ENCODE results near the gene KRTAP9-3.
"Not testable (repeated sequence)": the region's sequence is repeated elsewhere in the genome, so short reads cannot be mapped to it uniquely, and the experiment has no call there.

The KRTAP9-3 gene

GRCh38 chr17:41251261-41251660, 19.0 kb downstream of the KRTAP9-3 start:
- no peak for DNase-seq (ENCODE audit: low read depth)

DNA sequence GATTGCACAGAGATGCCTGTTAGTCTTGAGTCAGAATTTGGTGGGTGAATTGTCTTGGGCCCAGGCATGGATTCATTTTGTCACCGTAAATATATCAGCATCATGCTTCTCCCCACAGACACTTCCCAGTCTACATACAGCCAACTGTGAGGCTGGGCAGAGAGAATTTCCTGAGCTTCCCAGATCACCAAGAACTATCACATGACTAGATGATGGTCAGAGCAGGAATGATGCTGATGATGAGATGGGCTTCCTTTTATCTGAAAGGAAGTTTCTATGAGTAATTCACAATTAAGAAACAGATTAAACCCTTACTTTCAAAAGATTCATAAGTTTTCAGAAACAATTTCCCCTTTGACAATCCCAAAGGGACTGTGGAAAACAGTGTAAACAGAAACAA, 22.6 kb downstream of the KRTAP9-3 start:
- no peak for DNase-seq (ENCODE audit: low read depth)

- DNase-seq (ENCODE audit: low read depth) = not testable (repeated sequence)
Measured at GRCh38 chr17:41255381-41256290, 23.4 kb downstream of the KRTAP9-3 start, which contains the start of gene KRTAP9-9. Gene KRTAP9-9, plus strand, starts transcription at chr17:41255384.

DNA sequence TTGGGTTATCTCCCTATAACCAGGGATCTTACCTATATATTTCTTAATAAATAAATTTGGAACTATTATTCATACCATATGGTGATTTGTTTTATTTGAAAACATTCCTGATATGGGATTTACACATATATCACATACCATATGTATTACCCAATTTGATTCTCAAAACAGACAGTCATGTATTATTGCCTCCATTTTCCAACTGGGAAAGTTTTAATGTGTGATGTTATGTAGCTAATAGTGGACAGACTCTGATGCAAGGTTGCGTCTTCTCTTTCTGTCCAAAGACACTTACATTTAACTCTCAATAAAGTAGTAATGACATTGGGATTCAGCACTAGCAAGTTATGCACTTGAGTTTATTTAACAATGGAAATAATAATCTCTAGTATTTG, 24.0 kb downstream of the KRTAP9-3 start:
- DNase-seq (ENCODE audit: low read depth) = no peak

- DNase-seq (ENCODE audit: low read depth) = no peak
Measured at GRCh38 chr17:41258406-41258805, 26.2 kb downstream of the KRTAP9-3 start.

DNA sequence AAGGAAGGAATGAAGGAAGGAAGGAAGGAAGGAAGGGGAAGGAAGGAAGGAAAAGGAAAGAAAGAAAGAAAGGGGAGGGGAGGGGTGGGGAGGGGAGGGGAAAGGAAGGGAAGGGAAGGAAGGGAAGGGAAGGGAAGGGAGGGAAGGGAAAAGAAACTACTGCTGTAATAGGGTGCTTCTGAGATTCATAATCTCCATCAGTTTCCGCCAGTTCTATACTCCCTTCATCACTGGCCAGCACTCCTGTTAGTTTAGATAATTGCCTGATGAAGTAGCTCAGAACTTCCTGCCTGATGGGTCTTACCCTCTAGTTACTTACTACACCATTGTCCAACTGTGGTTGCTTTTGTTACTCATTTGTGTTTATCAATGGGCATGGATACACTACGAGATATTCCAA, 31.0 kb downstream of the KRTAP9-3 start:
- DNase-seq (ENCODE audit: low read depth) = no peak

DNA sequence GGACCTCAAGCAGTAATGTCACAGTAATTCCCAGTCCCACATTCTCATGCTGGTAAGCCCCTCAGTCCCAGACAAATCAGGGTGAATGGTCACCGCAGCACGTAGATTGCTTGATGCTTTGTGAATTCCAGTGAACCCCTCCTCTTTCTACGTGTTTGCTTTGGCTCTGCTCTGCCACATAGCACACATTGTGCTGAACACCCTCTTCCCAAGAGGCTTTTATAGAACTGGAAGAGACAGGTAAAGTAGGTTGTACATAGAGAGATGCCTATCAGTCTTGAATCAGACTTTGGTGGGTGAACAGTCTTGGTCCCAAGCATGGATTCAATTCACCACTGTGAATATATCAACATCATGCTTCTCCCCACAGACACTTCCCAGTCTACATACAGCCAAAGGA, 32.4 kb downstream of the KRTAP9-3 start:
- DNase-seq (ENCODE audit: low read depth) = no peak

DNA sequence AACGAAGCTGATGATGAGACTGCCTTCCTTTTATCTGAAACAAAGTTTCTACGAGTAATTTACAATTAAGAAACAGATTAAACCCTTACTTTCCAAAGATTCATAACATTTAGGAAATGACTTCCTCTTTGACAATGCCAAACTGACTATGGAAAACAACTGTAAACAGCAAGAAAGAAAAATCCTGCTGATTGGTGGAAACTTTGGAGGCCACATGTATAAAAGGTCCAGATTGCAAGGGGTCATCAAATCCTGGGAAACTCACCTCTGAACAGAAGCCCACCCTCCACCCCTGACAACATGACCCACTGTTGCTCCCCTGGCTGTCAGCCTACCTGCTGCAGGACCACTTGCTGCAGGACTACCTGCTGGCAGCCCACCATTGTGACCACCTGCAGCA, 32.8 kb downstream of the KRTAP9-3 start, which contains the start of gene KRTAP9-6:
Gene KRTAP9-6, plus strand, starts transcription at position 301 of the 400 bp plus-strand sequence. Its CDS starts 0 bp downstream, at position 301.
- no peak for DNase-seq (ENCODE audit: low read depth)

- DNase-seq (ENCODE audit: low read depth) = no peak
Measured at GRCh38 chr17:41267711-41268110, 35.5 kb downstream of the KRTAP9-3 start.

- DNase-seq (ENCODE audit: low read depth) = not testable (repeated sequence)
Measured at GRCh38 chr17:41271323-41271722, 39.1 kb downstream of the KRTAP9-3 start.

- no peak for DNase-seq (ENCODE audit: low read depth)
Measured at GRCh38 chr17:41271858-41272257, 39.6 kb downstream of the KRTAP9-3 start.

GRCh38 chr17:41275648-41276190, 43.5 kb downstream of the KRTAP9-3 start, which contains the start of gene KRTAP9-7:
Gene KRTAP9-7, plus strand, starts transcription at chr17:41275698. Its CDS starts 0 bp downstream, at chr17:41275698.
- not testable (repeated sequence) for DNase-seq (ENCODE audit: low read depth)

GRCh38 chr17:41278176-41278955, 46.1 kb downstream of the KRTAP9-3 start:
- no peak for DNase-seq (ENCODE audit: low read depth)
